Measurements from ENCODE around the gene OR51M1.

The OR51M1 gene

DNA sequence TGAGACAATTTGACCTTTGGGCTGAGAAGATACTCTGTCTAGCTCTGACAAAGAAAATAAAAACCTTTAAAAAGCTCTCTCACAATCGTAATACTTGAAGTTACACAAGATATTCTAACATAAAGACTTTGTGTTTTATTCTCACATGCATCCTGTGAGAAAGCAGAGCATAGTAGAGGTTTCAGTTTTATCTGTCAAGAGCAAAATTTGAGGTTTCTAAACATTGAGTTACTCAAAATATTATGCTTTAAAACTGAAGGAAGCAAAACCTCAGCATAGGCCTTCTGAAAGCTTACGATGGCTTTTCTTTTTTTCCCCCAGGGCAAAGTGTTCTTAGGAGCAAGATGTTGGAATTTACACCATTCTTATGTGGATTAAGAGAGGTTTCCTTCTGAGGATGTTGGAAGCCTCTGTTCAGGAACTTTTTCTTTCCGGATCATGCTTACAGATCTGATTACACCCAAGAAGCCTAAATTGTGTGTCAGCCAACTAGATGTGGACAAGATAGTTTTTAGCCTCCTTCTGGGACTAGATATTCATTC lies 15.0 kb upstream of the OR51M1 start:
- no peaks in the 10 kb centered on the region for H3K4me1 ChIP-seq (ENCODE audit: control insufficient read depth, insufficient read depth, low read length)
- H3K9me3 ChIP-seq (ENCODE audit: control insufficient read depth, insufficient read depth, low read depth, low read length), result no peaks in the 10 kb centered on the region
- CTCF ChIA-PET, result no interaction called here
- POLR2A ChIA-PET, result no interaction called here
- H3K36me3 ChIP-seq (ENCODE audit: control insufficient read depth in 2 of 2, insufficient read depth in 1 of 2, low read length in 2 of 2), result no peaks in the 10 kb centered on the region
- no peak overlapping the region for H3K4me3 ChIP-seq (ENCODE audit: low read depth, low read length)
- TF ChIP-seq ZNF138 (tag by site-specific recombination; IDR thresholded peaks at IDR 0.05; ENCODE audit: borderline replicate concordance) (no peak), ZNF76 (tag by site-specific recombination; IDR thresholded peaks at IDR 0.05; ENCODE audit: borderline replicate concordance, low read depth) (no peak), HOXC10 (CRISPR knock-in tag; IDR thresholded peaks at IDR 0.05) (no peak), PRDM1 (tag by site-specific recombination; IDR thresholded peaks at IDR 0.05) (no peak), ZNF768 (tag by site-specific recombination; IDR thresholded peaks at IDR 0.05) (no peak), ZSCAN23 (tag by site-specific recombination; IDR thresholded peaks at IDR 0.05) (no peak), ZNF544 (tag by site-specific recombination; IDR thresholded peaks at IDR 0.05) (no peak), ZSCAN16 (tag by site-specific recombination; IDR thresholded peaks at IDR 0.05) (no peak), SP3 (tag by site-specific recombination; IDR thresholded peaks at IDR 0.05) (no peak), ZNF266 (tag by site-specific recombination; IDR thresholded peaks at IDR 0.05; ENCODE audit: low read depth) (no peak)
- TF ChIP-seq, protein P1, sequence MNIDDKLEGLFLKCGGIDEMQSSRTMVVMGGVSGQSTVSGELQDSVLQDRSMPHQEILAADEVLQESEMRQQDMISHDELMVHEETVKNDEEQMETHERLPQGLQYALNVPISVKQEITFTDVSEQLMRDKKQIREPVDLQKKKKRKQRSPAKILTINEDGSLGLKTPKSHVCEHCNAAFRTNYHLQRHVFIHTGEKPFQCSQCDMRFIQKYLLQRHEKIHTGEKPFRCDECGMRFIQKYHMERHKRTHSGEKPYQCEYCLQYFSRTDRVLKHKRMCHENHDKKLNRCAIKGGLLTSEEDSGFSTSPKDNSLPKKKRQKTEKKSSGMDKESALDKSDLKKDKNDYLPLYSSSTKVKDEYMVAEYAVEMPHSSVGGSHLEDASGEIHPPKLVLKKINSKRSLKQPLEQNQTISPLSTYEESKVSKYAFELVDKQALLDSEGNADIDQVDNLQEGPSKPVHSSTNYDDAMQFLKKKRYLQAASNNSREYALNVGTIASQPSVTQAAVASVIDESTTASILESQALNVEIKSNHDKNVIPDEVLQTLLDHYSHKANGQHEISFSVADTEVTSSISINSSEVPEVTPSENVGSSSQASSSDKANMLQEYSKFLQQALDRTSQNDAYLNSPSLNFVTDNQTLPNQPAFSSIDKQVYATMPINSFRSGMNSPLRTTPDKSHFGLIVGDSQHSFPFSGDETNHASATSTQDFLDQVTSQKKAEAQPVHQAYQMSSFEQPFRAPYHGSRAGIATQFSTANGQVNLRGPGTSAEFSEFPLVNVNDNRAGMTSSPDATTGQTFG (tag by site-specific recombination; IDR thresholded peaks at IDR 0.05; ENCODE audit: borderline replicate concordance), result no peak
- H3K27ac ChIP-seq (ENCODE audit: extremely low read depth, low read depth, low read length), result no peak overlapping the region

DNA sequence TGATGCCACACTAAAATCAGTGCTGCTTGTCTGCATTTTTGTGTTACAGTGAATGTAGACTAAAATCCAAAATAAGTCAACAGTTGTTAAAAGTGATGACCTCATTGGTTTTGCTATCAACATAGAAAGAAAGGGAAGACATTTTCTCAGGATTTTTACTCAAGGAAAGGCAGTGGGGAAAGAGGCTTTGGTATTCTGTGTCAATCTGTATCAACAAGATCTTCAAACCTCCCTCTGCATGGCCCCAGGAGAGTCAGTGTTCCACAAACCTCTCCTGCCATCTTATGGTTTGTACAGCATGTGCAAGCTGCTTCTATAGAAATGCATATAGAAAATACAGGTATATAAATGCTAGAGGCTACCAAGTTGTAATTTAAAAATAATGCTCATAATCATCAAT lies 13.8 kb upstream of the OR51M1 start:
- POLR2A ChIA-PET, result no interaction called here
- Histone ChIP-seq H3K36me3 (ENCODE audit: control insufficient read depth in 2 of 2, insufficient read depth in 1 of 2, low read length in 2 of 2) (no peaks in the 10 kb centered on the region), H3K4me3 (ENCODE audit: low read depth, low read length) (no peak overlapping the region), H3K4me1 (ENCODE audit: control insufficient read depth, insufficient read depth, low read length) (no peaks in the 10 kb centered on the region), H3K27ac (ENCODE audit: extremely low read depth, low read depth, low read length) (no peak overlapping the region), H3K9me3 (ENCODE audit: control insufficient read depth, insufficient read depth, low read depth, low read length) (no peaks in the 10 kb centered on the region)
- CTCF ChIA-PET, result interaction anchor here (1.7 kb wide), 1 partner anchor 12 kb away, joined by 6 read pairs; no protein-coding TSS in a partner anchor
- no peak for TF ChIP-seq ZNF324 (tag by site-specific recombination; IDR thresholded peaks at IDR 0.05)

DNA sequence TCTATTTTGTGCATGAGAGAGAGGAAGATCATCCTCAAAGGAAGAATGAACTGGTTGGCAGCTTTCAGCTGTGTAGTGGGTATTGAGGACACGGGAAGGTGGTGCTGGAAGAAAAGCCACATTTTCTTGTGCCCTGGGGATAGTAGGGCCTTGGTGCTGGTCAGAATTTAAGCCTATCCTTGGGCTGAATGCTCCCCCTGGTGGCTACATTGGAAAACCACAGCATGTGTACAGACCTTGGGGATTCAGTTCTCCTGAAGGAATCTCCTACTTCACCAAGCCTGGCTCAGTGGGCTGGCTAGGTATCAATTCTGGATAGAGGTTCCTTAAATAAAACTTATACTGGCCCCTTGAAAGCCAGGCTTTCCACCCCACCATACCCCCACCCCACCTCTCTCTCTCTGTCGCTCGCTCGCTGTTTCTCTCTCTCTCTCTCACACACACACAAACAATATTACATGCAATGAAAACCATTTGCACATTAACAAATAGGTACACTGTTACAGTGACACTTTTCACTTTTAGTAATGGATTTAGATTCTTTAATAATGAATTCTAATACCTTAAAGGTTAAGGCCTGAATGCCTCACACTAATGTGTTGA lies 2.8 kb upstream of the OR51M1 start:
- Histone ChIP-seq H3K36me3 (ENCODE audit: control insufficient read depth in 2 of 2, insufficient read depth in 1 of 2, low read length in 2 of 2) (no peaks in the 10 kb centered on the region), H3K4me3 (ENCODE audit: low read depth, low read length) (no peak overlapping the region), H3K27ac (ENCODE audit: extremely low read depth, low read depth, low read length) (no peak overlapping the region), H3K4me1 (ENCODE audit: control insufficient read depth, insufficient read depth, low read length) (no peaks in the 10 kb centered on the region), H3K9me3 (ENCODE audit: control insufficient read depth, insufficient read depth, low read depth, low read length) (no peaks in the 10 kb centered on the region)
- ChIA-PET POLR2A (no interaction called here), CTCF (interaction anchor here (0.7 to 2.1 kb wide), 9 partner anchors 10 to 744 kb away, joined by 3 to 10 read pairs (median 3); partner anchors contain the start of gene OR51D1)
- no peak for TF ChIP-seq ZNF48 (tag by site-specific recombination; IDR thresholded peaks at IDR 0.05)
- peak; percentile 50 for TF ChIP-seq ZNF654 (tag by site-specific recombination; IDR thresholded peaks at IDR 0.05; ENCODE audit: low read depth)

DNA sequence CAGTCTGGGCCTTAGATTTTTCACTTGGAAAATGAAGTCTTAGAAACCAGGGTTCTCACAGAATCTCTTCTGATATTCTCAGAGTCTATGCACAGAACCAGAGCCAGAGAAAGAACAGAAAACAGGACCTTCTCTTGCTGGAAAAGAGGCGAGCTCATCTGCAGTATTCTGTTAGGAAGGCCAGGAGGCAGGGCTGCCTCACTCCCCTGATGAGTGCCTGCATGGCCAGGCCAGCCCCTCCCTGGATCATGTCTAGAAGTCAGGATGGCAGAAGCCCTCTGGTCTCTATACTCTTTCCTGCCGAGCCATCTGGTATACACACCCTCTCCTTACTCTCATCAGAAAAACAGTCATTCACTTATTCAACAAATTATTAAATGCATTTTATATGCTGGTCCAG lies 723 bp downstream of the OR51M1 start:
- Histone ChIP-seq H3K36me3 (ENCODE audit: control insufficient read depth in 2 of 2, insufficient read depth in 1 of 2, low read length in 2 of 2) (no peaks in the 10 kb centered on the region), H3K4me3 (ENCODE audit: low read depth, low read length) (no peak overlapping the region), H3K4me1 (ENCODE audit: control insufficient read depth, insufficient read depth, low read length) (no peaks in the 10 kb centered on the region), H3K27ac (ENCODE audit: extremely low read depth, low read depth, low read length) (no peak overlapping the region), H3K9me3 (ENCODE audit: control insufficient read depth, insufficient read depth, low read depth, low read length) (no peaks in the 10 kb centered on the region)
- TF ChIP-seq, protein P2, sequence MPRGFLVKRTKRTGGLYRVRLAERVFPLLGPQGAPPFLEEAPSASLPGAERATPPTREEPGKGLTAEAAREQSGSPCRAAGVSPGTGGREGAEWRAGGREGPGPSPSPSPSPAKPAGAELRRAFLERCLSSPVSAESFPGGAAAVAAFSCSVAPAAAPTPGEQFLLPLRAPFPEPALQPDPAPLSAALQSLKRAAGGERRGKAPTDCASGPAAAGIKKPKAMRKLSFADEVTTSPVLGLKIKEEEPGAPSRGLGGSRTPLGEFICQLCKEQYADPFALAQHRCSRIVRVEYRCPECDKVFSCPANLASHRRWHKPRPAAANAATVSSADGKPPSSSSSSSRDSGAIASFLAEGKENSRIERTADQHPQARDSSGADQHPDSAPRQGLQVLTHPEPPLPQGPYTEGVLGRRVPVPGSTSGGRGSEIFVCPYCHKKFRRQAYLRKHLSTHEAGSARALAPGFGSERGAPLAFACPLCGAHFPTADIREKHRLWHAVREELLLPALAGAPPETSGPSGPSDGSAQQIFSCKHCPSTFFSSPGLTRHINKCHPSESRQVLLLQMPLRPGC (tag by site-specific recombination; IDR thresholded peaks at IDR 0.05), result no peak
- TF ChIP-seq ZNF707 (tag by site-specific recombination; IDR thresholded peaks at IDR 0.05), result no peak
- no peak for TF ChIP-seq ZNF169 (tag by site-specific recombination; IDR thresholded peaks at IDR 0.05)
- TF ChIP-seq, protein P3, sequence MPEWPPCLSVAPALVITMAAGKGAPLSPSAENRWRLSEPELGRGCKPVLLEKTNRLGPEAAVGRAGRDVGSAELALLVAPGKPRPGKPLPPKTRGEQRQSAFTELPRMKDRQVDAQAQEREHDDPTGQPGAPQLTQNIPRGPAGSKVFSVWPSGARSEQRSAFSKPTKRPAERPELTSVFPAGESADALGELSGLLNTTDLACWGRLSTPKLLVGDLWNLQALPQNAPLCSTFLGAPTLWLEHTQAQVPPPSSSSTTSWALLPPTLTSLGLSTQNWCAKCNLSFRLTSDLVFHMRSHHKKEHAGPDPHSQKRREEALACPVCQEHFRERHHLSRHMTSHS (tag by site-specific recombination; IDR thresholded peaks at IDR 0.05), result no peak
- ChIA-PET CTCF (interaction anchor here (0.9 kb wide), 1 partner anchor 180 kb away, joined by 3 read pairs; no protein-coding TSS in a partner anchor), POLR2A (no interaction called here)
